ENCODE measurements around the gene DLG5.

DLG5 gene

GRCh38 chr10:77800738-77801266 is 125.8 kb downstream of the DLG5 start:
- FAIRE-seq (no peak), DNase-seq (ENCODE audit: low spot score) (no peak)

GRCh38 chr10:77800320-77800719 is 126.2 kb downstream of the DLG5 start:
- DNase-seq (ENCODE audit: low spot score) (no peak), FAIRE-seq (no peak)

GRCh38 chr10:77799352-77799751 is 127.2 kb downstream of the DLG5 start:
- FAIRE-seq (no peak), DNase-seq (ENCODE audit: low spot score) (no peak)

- DNase-seq (ENCODE audit: low spot score), result no peak
Observed at GRCh38 chr10:77798940-77799339, 127.6 kb downstream of the DLG5 start.

GRCh38 chr10:77796311-77796915 is 130.1 kb downstream of the DLG5 start:
- DNase-seq (ENCODE audit: low spot score) (no peak), FAIRE-seq (no peak)

More at GRCh38 chr10:77798940-77799339, 127.6 kb downstream of the DLG5 start:
- FAIRE-seq, result no peak

- FAIRE-seq (no peak), DNase-seq (ENCODE audit: low spot score) (no peak)
Observed at GRCh38 chr10:77795426-77796055, 131.0 kb downstream of the DLG5 start.

- no peak for FAIRE-seq
- DNase-seq (ENCODE audit: low spot score), result no peak
Observed at GRCh38 chr10:77794256-77795142, 132.1 kb downstream of the DLG5 start.

- FAIRE-seq (no peak), DNase-seq (ENCODE audit: low spot score) (no peak)
Observed at GRCh38 chr10:77793831-77794230, 132.7 kb downstream of the DLG5 start.

- DNase-seq (ENCODE audit: low spot score) (no peak), FAIRE-seq (no peak)
Observed at GRCh38 chr10:77792155-77792554, 134.4 kb downstream of the DLG5 start.

- FAIRE-seq (no peak), DNase-seq (ENCODE audit: low spot score) (no peak)
Observed at GRCh38 chr10:77791506-77791905, 135.0 kb downstream of the DLG5 start.

- no peak for FAIRE-seq
- DNase-seq (ENCODE audit: low spot score), result no peak
Observed at GRCh38 chr10:77789861-77790260, 136.7 kb downstream of the DLG5 start.

- no peak for DNase-seq (ENCODE audit: low spot score)
- FAIRE-seq, result no peak
Observed at GRCh38 chr10:77789016-77789415, 137.5 kb downstream of the DLG5 start.

- FAIRE-seq, result no peak
- no peak for DNase-seq (ENCODE audit: low spot score)
Observed at GRCh38 chr10:77788496-77789010, 138.0 kb downstream of the DLG5 start.

GRCh38 chr10:77787440-77787839 is 139.1 kb downstream of the DLG5 start:
- FAIRE-seq (no peak), DNase-seq (ENCODE audit: low spot score) (no peak)

- DNase-seq (ENCODE audit: low spot score), result no peak
- FAIRE-seq, result no peak
Observed at GRCh38 chr10:77784856-77785255, 141.7 kb downstream of the DLG5 start.

- FAIRE-seq (no peak), DNase-seq (ENCODE audit: low spot score) (no peak)
Observed at GRCh38 chr10:77782328-77783061, 144.1 kb downstream of the DLG5 start.

GRCh38 chr10:77781451-77782327 is 144.9 kb downstream of the DLG5 start:
- DNase-seq (ENCODE audit: low spot score) (no peak), FAIRE-seq (no peak)

GRCh38 chr10:77780180-77780579 is 146.4 kb downstream of the DLG5 start:
- FAIRE-seq, result no peak
- DNase-seq (ENCODE audit: low spot score), result no peak

GRCh38 chr10:77776487-77776886 is 150.1 kb downstream of the DLG5 start:
- FAIRE-seq (no peak), DNase-seq (ENCODE audit: low spot score) (no peak)

GRCh38 chr10:77774940-77775391 is 151.6 kb downstream of the DLG5 start:
- FAIRE-seq (no peak), DNase-seq (ENCODE audit: low spot score) (no peak)

Measured in RCC 7860 (cell line).